Measurements from ENCODE around the gene DEFB124.
"Not testable (repeated sequence)": the region's sequence is repeated elsewhere in the genome, so short reads cannot be mapped to it uniquely, and the experiment has no call there.

The DEFB124 gene

DNA sequence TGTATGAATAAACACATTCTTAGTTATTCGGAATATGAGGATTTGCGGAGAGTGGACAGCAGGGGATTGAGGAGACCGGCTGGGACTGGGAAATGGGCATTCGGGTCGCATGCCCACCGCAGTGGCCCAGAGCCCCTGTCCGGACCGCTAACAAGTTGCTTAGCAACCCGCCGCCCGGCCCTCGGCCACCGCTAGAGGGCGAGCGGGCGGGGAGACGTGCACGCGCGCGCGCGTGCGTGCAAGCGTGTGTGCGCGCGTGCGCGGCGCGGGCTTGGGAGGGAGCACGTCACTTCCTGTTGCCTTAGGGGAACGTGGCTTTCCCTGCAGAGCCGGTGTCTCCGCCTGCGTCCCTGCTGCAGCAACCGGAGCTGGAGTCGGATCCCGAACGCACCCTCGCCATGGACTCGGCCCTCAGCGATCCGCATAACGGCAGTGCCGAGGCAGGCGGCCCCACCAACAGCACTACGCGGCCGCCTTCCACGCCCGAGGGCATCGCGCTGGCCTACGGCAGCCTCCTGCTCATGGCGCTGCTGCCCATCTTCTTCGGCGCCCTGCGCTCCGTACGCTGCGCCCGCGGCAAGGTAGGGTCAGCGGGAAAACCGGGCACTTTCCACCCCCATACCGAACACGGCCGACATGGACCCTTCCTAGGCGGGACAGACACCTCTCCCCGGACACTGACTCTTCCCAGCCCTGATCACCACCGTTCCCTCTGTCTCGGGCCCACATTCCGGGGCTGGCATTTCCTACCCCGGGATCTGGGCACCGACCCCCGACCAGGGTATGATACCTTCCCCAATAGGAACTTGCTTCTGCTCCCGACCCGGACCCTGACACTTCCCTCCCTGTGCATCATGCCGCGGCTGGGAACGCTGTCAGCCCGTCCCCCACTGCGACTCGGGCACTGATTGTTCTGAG is 39.5 kb upstream of the DEFB124 start, which contains the start of gene HM13:
HM13 (plus strand) TSS at position 289 of the 918 bp plus-strand sequence; CDS start at position 399, 110 bp downstream.
- peak; percentile 99 for DNase-seq (ENCODE audit: low spot score)
- Histone ChIP-seq H3K9me3 (ENCODE audit: severe bottlenecking) (no peaks in the 10 kb centered on the region), H3K27ac (ENCODE audit: poor library complexity, severe bottlenecking) (peak within 1 kb of the TSS; percentile 45), H3K27me3 (ENCODE audit: insufficient read depth, poor library complexity, severe bottlenecking) (no peaks in the 10 kb centered on the region), H3K4me3 (ENCODE audit: severe bottlenecking) (peak within 1 kb of the TSS; percentile 90), H3K4me1 (ENCODE audit: insufficient read depth, poor library complexity, severe bottlenecking) (peaks cover 22% of the 10 kb centered on the region), H3K36me3 (ENCODE audit: low read depth) (peaks cover 45% of the 10 kb centered on the region)
- TF ChIP-seq, protein P1, sequence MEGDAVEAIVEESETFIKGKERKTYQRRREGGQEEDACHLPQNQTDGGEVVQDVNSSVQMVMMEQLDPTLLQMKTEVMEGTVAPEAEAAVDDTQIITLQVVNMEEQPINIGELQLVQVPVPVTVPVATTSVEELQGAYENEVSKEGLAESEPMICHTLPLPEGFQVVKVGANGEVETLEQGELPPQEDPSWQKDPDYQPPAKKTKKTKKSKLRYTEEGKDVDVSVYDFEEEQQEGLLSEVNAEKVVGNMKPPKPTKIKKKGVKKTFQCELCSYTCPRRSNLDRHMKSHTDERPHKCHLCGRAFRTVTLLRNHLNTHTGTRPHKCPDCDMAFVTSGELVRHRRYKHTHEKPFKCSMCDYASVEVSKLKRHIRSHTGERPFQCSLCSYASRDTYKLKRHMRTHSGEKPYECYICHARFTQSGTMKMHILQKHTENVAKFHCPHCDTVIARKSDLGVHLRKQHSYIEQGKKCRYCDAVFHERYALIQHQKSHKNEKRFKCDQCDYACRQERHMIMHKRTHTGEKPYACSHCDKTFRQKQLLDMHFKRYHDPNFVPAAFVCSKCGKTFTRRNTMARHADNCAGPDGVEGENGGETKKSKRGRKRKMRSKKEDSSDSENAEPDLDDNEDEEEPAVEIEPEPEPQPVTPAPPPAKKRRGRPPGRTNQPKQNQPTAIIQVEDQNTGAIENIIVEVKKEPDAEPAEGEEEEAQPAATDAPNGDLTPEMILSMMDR (IDR thresholded peaks at IDR 0.05; ENCODE audit: poor library complexity, severe bottlenecking) = peak; percentile 100
- peak; percentile 81 for ATAC-seq (ENCODE audit: low read depth)

DNA sequence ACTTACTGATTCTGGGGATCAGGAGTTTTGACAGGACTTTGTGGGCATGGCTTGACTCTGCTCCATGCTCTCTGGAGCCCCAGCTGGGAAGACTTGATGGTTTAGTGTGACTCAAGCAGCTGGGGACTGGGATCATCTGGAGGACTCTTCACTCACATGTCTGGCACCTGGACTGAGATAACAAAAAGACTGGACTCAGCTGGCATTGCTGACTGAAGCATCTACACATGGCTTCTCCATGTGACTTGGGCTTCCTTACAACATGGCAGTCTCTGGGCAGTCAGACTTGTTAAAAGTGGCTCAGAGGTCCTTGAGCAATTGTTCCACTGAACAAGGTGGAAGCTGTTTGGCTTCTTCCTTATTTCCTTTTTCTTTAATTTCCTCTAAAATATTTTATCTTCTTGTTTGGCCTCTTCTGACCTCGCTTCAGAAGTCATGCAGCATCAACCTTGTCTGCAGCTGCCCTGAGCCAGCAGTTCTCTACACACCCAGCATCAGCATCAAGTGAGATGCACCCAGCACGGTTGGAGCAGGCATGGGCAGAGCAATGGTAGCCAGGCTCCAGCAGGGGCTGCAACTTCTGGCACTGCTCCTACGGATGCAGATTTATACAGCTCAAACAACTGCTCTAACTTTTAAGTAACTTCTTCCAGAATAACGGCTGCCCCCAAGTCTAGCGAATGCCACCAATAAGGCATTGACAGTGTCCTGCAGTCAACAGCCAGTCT is 33.8 kb upstream of the DEFB124 start:
- ATAC-seq (ENCODE audit: low read depth) (no peak), DNase-seq (ENCODE audit: low spot score) (no peak)
- TF ChIP-seq, protein P1 (IDR thresholded peaks at IDR 0.05; ENCODE audit: poor library complexity, severe bottlenecking) = no peak
- Histone ChIP-seq H3K4me3 (ENCODE audit: severe bottlenecking) (no peak overlapping the region), H3K27ac (ENCODE audit: poor library complexity, severe bottlenecking) (no peak overlapping the region), H3K36me3 (ENCODE audit: low read depth) (no peaks in the 10 kb centered on the region), H3K27me3 (ENCODE audit: insufficient read depth, poor library complexity, severe bottlenecking) (no peaks in the 10 kb centered on the region), H3K4me1 (ENCODE audit: insufficient read depth, poor library complexity, severe bottlenecking) (no peaks in the 10 kb centered on the region), H3K9me3 (ENCODE audit: severe bottlenecking) (no peaks in the 10 kb centered on the region)

DNA sequence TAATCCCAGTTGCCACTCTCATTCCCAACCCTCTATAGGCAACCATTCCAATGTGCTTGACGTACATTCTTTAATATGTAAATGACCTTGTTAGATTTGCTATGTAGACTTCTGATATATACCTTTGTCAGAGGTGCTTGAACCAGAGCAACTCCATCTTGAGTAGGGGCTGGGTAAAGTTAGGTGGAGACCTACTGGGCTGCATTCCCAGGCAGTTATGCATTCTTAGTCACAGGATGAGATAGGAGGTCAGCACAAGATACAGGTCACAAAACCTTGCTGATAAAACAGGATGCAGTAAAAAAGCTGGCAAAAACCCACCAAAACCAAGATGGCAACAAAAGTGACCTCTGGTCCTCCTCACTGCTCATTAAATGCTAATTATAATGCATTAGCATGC is 31.0 kb upstream of the DEFB124 start:
- Histone ChIP-seq H3K27me3 (ENCODE audit: insufficient read depth, poor library complexity, severe bottlenecking) (no peaks in the 10 kb centered on the region), H3K9me3 (ENCODE audit: severe bottlenecking) (no peaks in the 10 kb centered on the region), H3K27ac (ENCODE audit: poor library complexity, severe bottlenecking) (no peak overlapping the region), H3K4me1 (ENCODE audit: insufficient read depth, poor library complexity, severe bottlenecking) (no peaks in the 10 kb centered on the region), H3K4me3 (ENCODE audit: severe bottlenecking) (no peak overlapping the region), H3K36me3 (ENCODE audit: low read depth) (no peaks in the 10 kb centered on the region)
- TF ChIP-seq, protein P1 (IDR thresholded peaks at IDR 0.05; ENCODE audit: poor library complexity, severe bottlenecking) = no peak
- ATAC-seq (ENCODE audit: low read depth) (no peak), DNase-seq (ENCODE audit: low spot score) (no peak)

DNA sequence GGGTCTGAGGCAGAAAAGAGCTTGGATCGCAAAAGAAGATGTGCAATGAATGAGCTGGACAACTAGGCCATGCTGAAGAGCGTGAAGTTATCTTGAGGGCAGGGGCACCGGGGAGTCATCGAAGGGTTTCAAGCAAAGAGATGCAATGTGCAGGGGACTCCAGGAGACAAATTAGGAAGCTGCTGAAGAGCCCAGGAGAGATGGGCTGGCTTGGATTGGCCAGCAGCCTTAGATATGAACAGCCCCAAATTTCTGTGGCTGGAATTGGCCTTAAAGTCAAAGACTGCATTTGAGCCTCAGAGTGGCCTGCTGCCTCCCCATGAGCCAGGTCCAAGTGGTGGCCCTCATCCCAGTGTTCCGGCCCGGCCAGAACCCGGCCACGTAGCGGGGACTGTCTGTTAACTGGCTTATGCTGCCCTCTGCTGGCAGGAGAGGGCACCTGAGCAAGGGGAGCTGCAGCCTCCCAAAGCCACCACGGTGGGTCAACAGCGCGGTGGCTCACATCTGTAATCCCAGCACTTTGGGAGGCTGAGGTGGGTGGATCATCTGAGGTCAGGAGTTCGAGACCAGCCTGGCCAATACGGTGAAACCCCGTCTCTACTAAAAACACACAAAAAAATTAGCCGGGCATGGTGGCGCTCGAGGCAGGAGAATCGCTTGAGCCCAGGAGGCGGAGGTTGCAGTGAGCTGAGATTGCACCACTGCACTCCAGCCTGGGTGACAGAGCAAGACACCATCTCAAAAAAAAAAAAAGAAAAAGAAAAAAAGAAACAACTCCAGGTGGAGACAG is 28.2 kb upstream of the DEFB124 start:
- H3K27ac ChIP-seq (ENCODE audit: poor library complexity, severe bottlenecking); H3K9me3 ChIP-seq (ENCODE audit: severe bottlenecking); H3K4me1 ChIP-seq (ENCODE audit: insufficient read depth, poor library complexity, severe bottlenecking); H3K4me3 ChIP-seq (ENCODE audit: severe bottlenecking); H3K27me3 ChIP-seq (ENCODE audit: insufficient read depth, poor library complexity, severe bottlenecking); H3K36me3 ChIP-seq (ENCODE audit: low read depth): not testable (repeated sequence)
- ATAC-seq (ENCODE audit: low read depth) (peak; percentile 94), DNase-seq (ENCODE audit: low spot score) (peak; percentile 95)
- TF ChIP-seq, protein P1 (IDR thresholded peaks at IDR 0.05; ENCODE audit: poor library complexity, severe bottlenecking) = peak; percentile 100

Data from RWPE2 (cell line).